GM18951 (cell line): ENCODE data around the gene HSPH1.
"Not testable (repeated sequence)": the region's sequence is repeated elsewhere in the genome, so short reads cannot be mapped to it uniquely, and the experiment has no call there.

Experiments
- POLR2A ChIP-seq: IDR thresholded peaks from 4 replicates; pipeline ENCODE4 v1.6.1; 2011; ENCODE audit warnings: mild to moderate bottlenecking; ENCODE audit not compliant: insufficient read length, insufficient read depth; ENCODE audit errors: extremely low read depth
- in situ Hi-C: fragments of 300-500 bp; cut with MboI; formaldehyde crosslinking; loops from one replicate; pipeline ENCODE4 v1.12.0; 2022; ENCODE audit warnings: low sequenced_read_pairs, mixed read lengths, inconsistent platforms; ENCODE audit not compliant: unreplicated experiment

The HSPH1 gene

GRCh38 chr13:31195616-31196015, 33.9 kb upstream of the HSPH1 start:
- in situ Hi-C loops, result no loop called here
- no peak for TF ChIP-seq POLR2A

DNA sequence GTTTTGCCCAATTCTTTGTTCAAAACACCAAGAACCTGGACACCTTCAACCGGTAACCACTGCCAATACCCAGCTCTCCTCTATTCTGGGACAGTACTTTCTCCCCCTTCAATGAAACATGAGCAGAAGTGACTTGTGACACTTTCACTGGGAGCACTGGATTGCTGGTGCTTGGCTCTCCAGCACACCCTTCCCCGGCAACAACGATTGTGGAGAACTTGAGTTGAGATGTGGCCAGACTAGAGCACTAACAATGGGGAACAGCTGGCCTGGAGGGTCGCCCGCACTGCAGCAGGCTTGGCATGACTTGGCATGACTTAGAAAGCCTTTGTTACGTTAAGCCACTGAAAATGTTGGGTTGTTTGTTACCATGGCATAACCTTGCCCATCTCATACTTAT, 30.6 kb upstream of the HSPH1 start:
- in situ Hi-C loops, result no loop called here
- no peak for TF ChIP-seq POLR2A

DNA sequence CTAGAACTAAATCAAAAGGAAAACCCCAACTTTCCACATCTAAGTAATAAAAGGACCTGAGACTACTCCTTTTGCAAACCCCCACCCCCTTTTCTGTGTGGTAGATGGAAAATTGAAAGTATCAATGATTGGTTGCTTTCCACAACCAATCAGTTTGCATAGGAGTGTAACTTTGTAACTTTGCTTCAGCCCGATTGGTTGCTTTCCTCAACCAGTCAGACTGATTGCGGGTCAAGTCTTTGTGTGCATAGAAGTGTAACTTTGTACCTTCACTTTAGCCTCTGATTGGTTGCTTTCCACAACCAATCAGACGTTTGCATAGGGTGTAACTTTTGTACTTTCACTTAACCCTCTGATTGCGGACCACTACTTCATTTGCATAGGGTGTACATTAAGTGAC, 30.0 kb upstream of the HSPH1 start:
- in situ Hi-C loops, result no loop called here
- TF ChIP-seq POLR2A, result no peak

- no peak for TF ChIP-seq POLR2A
- in situ Hi-C loops, result no loop called here
Observed at GRCh38 chr13:31184981-31185645, 23.4 kb upstream of the HSPH1 start.

DNA sequence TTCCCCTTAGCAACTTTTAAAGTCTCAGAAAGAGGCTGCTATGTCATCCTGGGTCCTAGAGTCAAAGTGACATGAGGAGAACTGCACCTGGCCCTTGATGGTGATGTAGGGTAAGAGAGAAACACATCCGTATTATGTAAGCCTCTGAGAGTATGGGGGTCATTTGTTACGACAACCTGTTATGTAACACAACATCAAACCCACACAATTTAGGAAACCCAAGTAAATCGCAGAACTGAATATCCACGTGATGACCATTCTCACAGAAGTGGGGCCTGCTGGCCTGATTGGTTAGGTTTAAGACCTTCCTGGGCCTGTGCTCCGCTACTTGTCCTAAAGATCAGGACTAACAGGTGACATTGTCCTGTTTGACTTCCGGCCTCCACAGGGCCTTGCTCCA, 22.7 kb upstream of the HSPH1 start:
- in situ Hi-C loops, result no loop called here
- no peak for TF ChIP-seq POLR2A

- no peak for TF ChIP-seq POLR2A
- in situ Hi-C loops, result no loop called here
Observed at GRCh38 chr13:31182987-31183386, 21.3 kb upstream of the HSPH1 start.

DNA sequence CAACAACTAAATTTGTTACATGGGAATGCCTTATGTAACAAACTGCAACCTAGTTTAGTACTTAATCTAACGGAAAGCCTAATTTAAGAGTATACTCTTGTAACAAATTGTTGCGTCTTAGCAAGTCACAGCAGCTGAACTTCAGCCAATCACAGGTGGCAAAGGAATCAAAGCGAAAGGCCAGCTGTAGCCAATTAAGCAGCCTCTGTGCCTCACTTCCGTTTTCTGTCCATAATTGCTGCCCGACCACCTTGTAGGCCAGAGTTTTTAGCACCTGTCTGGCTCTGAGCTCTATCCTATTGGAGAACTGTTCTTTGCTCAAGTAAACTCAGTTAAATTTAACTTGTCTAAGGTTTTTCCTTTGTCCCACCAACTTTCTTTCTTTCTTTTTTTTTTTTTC, 18.1 kb upstream of the HSPH1 start:
- in situ Hi-C loops, result no loop called here

GRCh38 chr13:31179241-31179640, 17.5 kb upstream of the HSPH1 start:
- in situ Hi-C loops, result no loop called here
- no peak for TF ChIP-seq POLR2A

More for the DNA sequence above, 18.1 kb upstream of the HSPH1 start:
- TF ChIP-seq POLR2A, result no peak

- in situ Hi-C loops, result not testable (repeated sequence)
Observed at GRCh38 chr13:31177813-31178495, 16.2 kb upstream of the HSPH1 start.

DNA sequence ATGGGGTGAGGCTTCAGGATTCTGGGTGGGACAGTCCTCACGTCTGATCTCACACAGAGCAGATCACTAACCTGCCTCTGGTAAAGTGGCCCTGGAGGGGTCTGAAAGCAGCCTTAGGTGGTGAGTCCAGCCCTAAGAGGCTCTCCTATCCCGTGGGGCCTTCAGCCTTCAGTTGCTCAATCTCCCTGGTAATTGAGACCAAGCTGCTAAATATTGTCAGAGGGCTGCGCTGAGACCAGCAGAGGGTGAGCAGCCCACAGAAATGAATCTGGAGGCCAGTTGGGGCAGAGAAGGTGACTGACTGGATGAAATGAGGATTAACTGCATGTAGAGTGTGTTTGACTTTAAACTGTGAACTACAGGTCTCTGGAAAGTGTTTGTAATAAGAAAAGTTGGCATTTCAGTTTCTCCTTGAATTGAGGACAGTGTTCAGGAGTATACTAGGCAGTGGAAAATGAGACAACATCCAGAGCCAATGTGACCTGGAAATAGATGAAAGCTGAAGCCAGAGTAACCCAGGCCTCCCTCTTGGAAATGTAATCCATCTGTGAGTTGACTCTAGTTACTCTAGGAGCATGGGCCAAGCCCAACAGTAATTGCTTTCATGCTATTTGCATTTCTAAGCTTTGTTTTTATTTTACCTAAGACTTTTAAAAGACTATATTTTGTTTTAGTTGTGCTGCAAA, 14.3 kb upstream of the HSPH1 start:
- TF ChIP-seq POLR2A, result no peak
- in situ Hi-C loops, result no loop called here

DNA sequence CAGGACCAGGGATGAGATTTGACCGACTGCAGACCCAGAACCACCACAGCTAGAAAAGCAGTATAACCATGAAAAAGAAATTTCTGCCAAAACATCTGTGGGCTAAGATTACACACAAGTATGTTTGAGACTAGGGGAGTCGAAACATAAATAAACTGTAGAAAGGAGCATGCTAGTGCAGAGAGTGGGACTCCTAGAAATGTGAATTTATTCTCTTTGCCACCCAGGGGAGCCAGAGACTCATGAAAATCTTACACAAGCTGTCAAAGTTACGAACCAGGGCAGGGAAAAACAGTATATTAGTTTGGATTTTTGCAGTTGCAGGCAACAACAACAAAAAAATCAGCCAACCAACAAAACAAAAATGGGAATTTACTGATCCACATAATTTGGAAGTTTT, 12.3 kb upstream of the HSPH1 start:
- in situ Hi-C loops, result no loop called here
- TF ChIP-seq POLR2A, result no peak

DNA sequence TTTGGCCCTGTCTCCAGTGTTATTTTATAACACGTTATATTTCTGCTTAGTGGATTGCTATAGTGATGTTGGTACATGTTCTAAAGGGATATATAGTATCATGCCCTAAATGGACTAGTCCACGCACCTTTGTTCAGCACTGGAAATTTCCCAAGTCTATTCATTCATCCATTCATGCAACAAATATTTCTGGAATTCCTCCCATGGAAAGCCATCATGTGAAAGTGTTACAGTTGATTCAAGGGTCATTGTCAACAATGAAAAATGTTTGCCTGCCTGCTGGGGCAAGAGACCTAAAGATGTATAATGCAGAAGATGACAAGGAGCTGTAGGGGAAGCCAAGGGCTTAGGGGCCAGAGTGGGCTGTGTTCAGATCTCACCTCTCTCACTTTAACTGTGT, 10.8 kb upstream of the HSPH1 start:
- TF ChIP-seq POLR2A, result no peak
- in situ Hi-C loops, result no loop called here

DNA sequence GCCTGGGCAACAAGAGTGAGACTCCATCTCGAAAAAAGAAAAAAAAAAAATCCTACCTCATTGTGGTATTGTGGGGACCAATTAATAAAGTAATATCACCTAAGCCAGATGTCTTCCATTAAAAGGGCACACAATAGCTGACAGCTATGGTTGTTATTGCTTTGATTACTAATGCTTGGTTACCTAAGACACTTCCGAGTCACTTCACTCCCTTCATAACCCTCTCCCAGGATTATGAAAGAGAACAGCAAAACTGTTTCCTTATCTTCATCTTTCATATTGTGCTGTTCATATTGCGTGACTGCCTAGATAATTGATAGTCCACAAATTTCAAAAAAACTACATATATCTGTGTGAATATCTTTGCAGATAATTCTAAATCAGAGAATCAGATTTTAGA, 10.3 kb upstream of the HSPH1 start:
- no peak for TF ChIP-seq POLR2A
- in situ Hi-C loops, result no loop called here

GRCh38 chr13:31168736-31169135, 7.0 kb upstream of the HSPH1 start:
- TF ChIP-seq POLR2A, result no peak
- in situ Hi-C loops, result no loop called here
